Measurements from ENCODE around the gene ELF5. TPM values are rescaled to one million over a fixed set of nuclear protein-coding genes. Genes with fewer than 3 reads are reported as not detected.

The ELF5 gene
- total and polyA plus RNA-seq, 2 donors (not counting 1 experiment from before 2014, with no cell fraction given), result not detected

GRCh38 chr11:34509336-34509876, 4.2 kb downstream of the ELF5 start:
- Histone ChIP-seq H3K79me2 (ENCODE audit: control insufficient read depth, insufficient read depth, low read length) (no peaks in the 10 kb centered on the region), H3K4me3 (replicated peaks in 1 of 4; ENCODE audit: control extremely low read depth in 1 of 4, insufficient read depth in 1 of 4, low read depth in 3 of 4, low read length in 4 of 4) (no peak overlapping the region), H3K4me1 (ENCODE audit: control insufficient read depth, extremely low read depth, insufficient read depth, low read length) (no peaks in the 10 kb centered on the region), H3K9ac (ENCODE audit: insufficient read depth, low read length) (no peak overlapping the region), H3K4me2 (ENCODE audit: extremely low read depth, insufficient read depth, low read length) (no peak overlapping the region), H3K36me3 (ENCODE audit: control insufficient read depth, insufficient read depth, low read length) (no peaks in the 10 kb centered on the region), H3K9me3 (ENCODE audit: control insufficient read depth, insufficient read depth, low read depth, low read length) (no peaks in the 10 kb centered on the region), H2AFZ (ENCODE audit: low read length) (no peak overlapping the region), H4K20me1 (ENCODE audit: control insufficient read depth, extremely low read depth, insufficient read depth, low read length) (no peaks in the 10 kb centered on the region), H3K27ac (ENCODE audit: insufficient read depth, low read length) (no peak overlapping the region), H3K27me3 (ENCODE audit: control insufficient read depth, insufficient read depth, low read length) (no peaks in the 10 kb centered on the region)
- no peak for DNase-seq (ENCODE audit: low read depth in 2 of 2)
- TF ChIP-seq, protein P1, sequence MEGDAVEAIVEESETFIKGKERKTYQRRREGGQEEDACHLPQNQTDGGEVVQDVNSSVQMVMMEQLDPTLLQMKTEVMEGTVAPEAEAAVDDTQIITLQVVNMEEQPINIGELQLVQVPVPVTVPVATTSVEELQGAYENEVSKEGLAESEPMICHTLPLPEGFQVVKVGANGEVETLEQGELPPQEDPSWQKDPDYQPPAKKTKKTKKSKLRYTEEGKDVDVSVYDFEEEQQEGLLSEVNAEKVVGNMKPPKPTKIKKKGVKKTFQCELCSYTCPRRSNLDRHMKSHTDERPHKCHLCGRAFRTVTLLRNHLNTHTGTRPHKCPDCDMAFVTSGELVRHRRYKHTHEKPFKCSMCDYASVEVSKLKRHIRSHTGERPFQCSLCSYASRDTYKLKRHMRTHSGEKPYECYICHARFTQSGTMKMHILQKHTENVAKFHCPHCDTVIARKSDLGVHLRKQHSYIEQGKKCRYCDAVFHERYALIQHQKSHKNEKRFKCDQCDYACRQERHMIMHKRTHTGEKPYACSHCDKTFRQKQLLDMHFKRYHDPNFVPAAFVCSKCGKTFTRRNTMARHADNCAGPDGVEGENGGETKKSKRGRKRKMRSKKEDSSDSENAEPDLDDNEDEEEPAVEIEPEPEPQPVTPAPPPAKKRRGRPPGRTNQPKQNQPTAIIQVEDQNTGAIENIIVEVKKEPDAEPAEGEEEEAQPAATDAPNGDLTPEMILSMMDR (conservative IDR thresholded peaks at IDR 0.05 in 1 of 2, IDR thresholded peaks at IDR 0.05 in 1 of 2; ENCODE audit: low read depth in 1 of 2, low read length in 2 of 2), result no peak
- TF ChIP-seq EZH2 (IDR thresholded peaks at IDR 0.05; ENCODE audit: low read length, missing control alignments), result no peak

- Histone ChIP-seq H3K4me2 (ENCODE audit: extremely low read depth, insufficient read depth, low read length) (no peak overlapping the region), H3K36me3 (ENCODE audit: control insufficient read depth, insufficient read depth, low read length) (no peaks in the 10 kb centered on the region), H3K9ac (ENCODE audit: insufficient read depth, low read length) (no peak overlapping the region), H3K27ac (ENCODE audit: insufficient read depth, low read length) (no peak overlapping the region), H2AFZ (ENCODE audit: low read length) (no peak overlapping the region), H3K27me3 (ENCODE audit: control insufficient read depth, insufficient read depth, low read length) (no peaks in the 10 kb centered on the region), H3K4me1 (ENCODE audit: control insufficient read depth, extremely low read depth, insufficient read depth, low read length) (no peaks in the 10 kb centered on the region), H3K4me3 (replicated peaks in 1 of 4; ENCODE audit: control extremely low read depth in 1 of 4, insufficient read depth in 1 of 4, low read depth in 3 of 4, low read length in 4 of 4) (no peak overlapping the region), H4K20me1 (ENCODE audit: control insufficient read depth, extremely low read depth, insufficient read depth, low read length) (no peaks in the 10 kb centered on the region), H3K9me3 (ENCODE audit: control insufficient read depth, insufficient read depth, low read depth, low read length) (no peaks in the 10 kb centered on the region), H3K79me2 (ENCODE audit: control insufficient read depth, insufficient read depth, low read length) (no peaks in the 10 kb centered on the region)
- DNase-seq (ENCODE audit: low read depth in 2 of 2), result peak in 1 of 2 donors; percentile 16
- TF ChIP-seq EZH2 (IDR thresholded peaks at IDR 0.05; ENCODE audit: low read length, missing control alignments), result no peak
- TF ChIP-seq, protein P1 (conservative IDR thresholded peaks at IDR 0.05 in 1 of 2, IDR thresholded peaks at IDR 0.05 in 1 of 2; ENCODE audit: low read depth in 1 of 2, low read length in 2 of 2), result no peak
Measured at GRCh38 chr11:34508524-34508923, 5.1 kb downstream of the ELF5 start.

GRCh38 chr11:34507610-34508009, 6.0 kb downstream of the ELF5 start:
- Histone ChIP-seq H3K4me2 (ENCODE audit: extremely low read depth, insufficient read depth, low read length) (no peak overlapping the region), H3K79me2 (ENCODE audit: control insufficient read depth, insufficient read depth, low read length) (no peaks in the 10 kb centered on the region), H3K4me1 (ENCODE audit: control insufficient read depth, extremely low read depth, insufficient read depth, low read length) (no peaks in the 10 kb centered on the region), H3K27ac (ENCODE audit: insufficient read depth, low read length) (no peak overlapping the region), H3K36me3 (ENCODE audit: control insufficient read depth, insufficient read depth, low read length) (no peaks in the 10 kb centered on the region), H3K9ac (ENCODE audit: insufficient read depth, low read length) (no peak overlapping the region), H3K9me3 (ENCODE audit: control insufficient read depth, insufficient read depth, low read depth, low read length) (no peaks in the 10 kb centered on the region), H4K20me1 (ENCODE audit: control insufficient read depth, extremely low read depth, insufficient read depth, low read length) (no peaks in the 10 kb centered on the region), H2AFZ (ENCODE audit: low read length) (no peak overlapping the region), H3K27me3 (ENCODE audit: control insufficient read depth, insufficient read depth, low read length) (no peaks in the 10 kb centered on the region), H3K4me3 (replicated peaks in 1 of 4; ENCODE audit: control extremely low read depth in 1 of 4, insufficient read depth in 1 of 4, low read depth in 3 of 4, low read length in 4 of 4) (no peak overlapping the region)
- TF ChIP-seq EZH2 (IDR thresholded peaks at IDR 0.05; ENCODE audit: low read length, missing control alignments), result no peak
- TF ChIP-seq, protein P1 (conservative IDR thresholded peaks at IDR 0.05 in 1 of 2, IDR thresholded peaks at IDR 0.05 in 1 of 2; ENCODE audit: low read depth in 1 of 2, low read length in 2 of 2), result no peak
- no peak for DNase-seq (ENCODE audit: low read depth in 2 of 2)
